Adrenal gland (tissue), 5 donors: ENCODE data around the gene IL20.

Experiments
- POLR2A ChIP-seq, 2 donors: fragments of 450-650 bp; IDR thresholded peaks; one replicate each; pipeline ENCODE4 v1.6.1; 2017; ENCODE audit warnings: antibody characterized with exemption in 2 of 2, mild to moderate bottlenecking in 2 of 2, moderate library complexity in 1 of 2
- TF ChIP-seq, protein P1 (sequence below), 6 experiments: fragments of 450-650 bp in 4 of 6; fragments of 200-600 bp in 2 of 6; sonication (generic) in 1 of 6; IDR thresholded peaks; 1 replicate in 5 of 6; 2 replicates in 1 of 6; pipeline versions ENCODE4 v1.5.1 to v1.8.0; 2016 to 2021; ENCODE audit warnings: antibody characterized with exemption in 6 of 6, mild to moderate bottlenecking in 2 of 6, moderate library complexity in 1 of 6
- donor health status: DM: no; HTN: no; CAD: no.

GRCh38 chr1:206851341-206852010 lies 13.9 kb upstream of the IL20 start:
- TF ChIP-seq, protein P1, sequence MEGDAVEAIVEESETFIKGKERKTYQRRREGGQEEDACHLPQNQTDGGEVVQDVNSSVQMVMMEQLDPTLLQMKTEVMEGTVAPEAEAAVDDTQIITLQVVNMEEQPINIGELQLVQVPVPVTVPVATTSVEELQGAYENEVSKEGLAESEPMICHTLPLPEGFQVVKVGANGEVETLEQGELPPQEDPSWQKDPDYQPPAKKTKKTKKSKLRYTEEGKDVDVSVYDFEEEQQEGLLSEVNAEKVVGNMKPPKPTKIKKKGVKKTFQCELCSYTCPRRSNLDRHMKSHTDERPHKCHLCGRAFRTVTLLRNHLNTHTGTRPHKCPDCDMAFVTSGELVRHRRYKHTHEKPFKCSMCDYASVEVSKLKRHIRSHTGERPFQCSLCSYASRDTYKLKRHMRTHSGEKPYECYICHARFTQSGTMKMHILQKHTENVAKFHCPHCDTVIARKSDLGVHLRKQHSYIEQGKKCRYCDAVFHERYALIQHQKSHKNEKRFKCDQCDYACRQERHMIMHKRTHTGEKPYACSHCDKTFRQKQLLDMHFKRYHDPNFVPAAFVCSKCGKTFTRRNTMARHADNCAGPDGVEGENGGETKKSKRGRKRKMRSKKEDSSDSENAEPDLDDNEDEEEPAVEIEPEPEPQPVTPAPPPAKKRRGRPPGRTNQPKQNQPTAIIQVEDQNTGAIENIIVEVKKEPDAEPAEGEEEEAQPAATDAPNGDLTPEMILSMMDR (IDR thresholded peaks at IDR 0.05), result no peak
- TF ChIP-seq POLR2A (IDR thresholded peaks at IDR 0.05), result no peak
